Measurements from ENCODE around the gene C3orf22. TPM values are rescaled to one million over a fixed set of nuclear protein-coding genes. Genes with fewer than 3 reads are reported as not detected.
A peak's percentile ranks its signal among the peaks of the same experiment; 100 is the strongest.
"Not testable (repeated sequence)": the region's sequence is repeated elsewhere in the genome, so short reads cannot be mapped to it uniquely, and the experiment has no call there.

C3orf22 gene
- total RNA-seq, 1 experiment from 2014 or later, result not detected

GRCh38 chr3:126543457-126544061, 15.2 kb downstream of the C3orf22 start:
- DNase-seq (ENCODE audit: low spot score), result no peak

- DNase-seq (ENCODE audit: low spot score), result no peak
These were observed 16.1 kb downstream of the C3orf22 start for GRCh38 chr3:126542340-126543241.

- no peak for DNase-seq (ENCODE audit: low spot score)
These were observed 16.9 kb downstream of the C3orf22 start for GRCh38 chr3:126541628-126542339.

GRCh38 chr3:126540951-126541627, 17.6 kb downstream of the C3orf22 start:
- DNase-seq (ENCODE audit: low spot score), result no peak

GRCh38 chr3:126540342-126540849, 18.3 kb downstream of the C3orf22 start:
- DNase-seq (ENCODE audit: low spot score), result no peak

GRCh38 chr3:126539558-126540250, 19.0 kb downstream of the C3orf22 start:
- DNase-seq (ENCODE audit: low spot score), result no peak

- DNase-seq (ENCODE audit: low spot score), result no peak
These were observed 19.8 kb downstream of the C3orf22 start for GRCh38 chr3:126538966-126539365.

- DNase-seq (ENCODE audit: low spot score), result no peak
These were observed 20.4 kb downstream of the C3orf22 start for GRCh38 chr3:126538316-126538715.

- DNase-seq (ENCODE audit: low spot score), result no peak
These were observed 20.9 kb downstream of the C3orf22 start for GRCh38 chr3:126537730-126538281.

- no peak for DNase-seq (ENCODE audit: low spot score)
These were observed 21.5 kb downstream of the C3orf22 start for GRCh38 chr3:126537116-126537729.

- DNase-seq (ENCODE audit: low spot score), result no peak
These were observed 22.6 kb downstream of the C3orf22 start for GRCh38 chr3:126536126-126536525.

- DNase-seq (ENCODE audit: low spot score), result no peak
These were observed 23.1 kb downstream of the C3orf22 start for GRCh38 chr3:126535636-126536035.

GRCh38 chr3:126534716-126535115, 24.0 kb downstream of the C3orf22 start:
- not testable (repeated sequence) for DNase-seq (ENCODE audit: low spot score)

GRCh38 chr3:126533506-126533905, 25.2 kb downstream of the C3orf22 start:
- DNase-seq (ENCODE audit: low spot score), result no peak

- no peak for DNase-seq (ENCODE audit: low spot score)
These were observed 27.7 kb downstream of the C3orf22 start for GRCh38 chr3:126531051-126531330.

- no peak for DNase-seq (ENCODE audit: low spot score)
These were observed 28.3 kb downstream of the C3orf22 start for GRCh38 chr3:126530171-126531050.

GRCh38 chr3:126529585-126530170, 29.1 kb downstream of the C3orf22 start:
- no peak for DNase-seq (ENCODE audit: low spot score)

- peak; percentile 44 for DNase-seq (ENCODE audit: low spot score)
These were observed 29.8 kb downstream of the C3orf22 start for GRCh38 chr3:126528800-126529541.
